ENCODE data around the gene ICAM4.

Gene ICAM4

GRCh38 chr19:10255358-10255757 is 31.4 kb upstream of the ICAM4 start:
- H4K20me1 ChIP-seq (ENCODE audit: insufficient read depth, low read length): no peaks in the 10 kb centered on the region
- TF ChIP-seq EZH2 (optimal IDR thresholded peaks at IDR 0.05; ENCODE audit: low read depth, low read length) (no peak), CTCF (IDR thresholded peaks at IDR 0.05; ENCODE audit: low read length) (no peak), EZH2phosphoT487 (IDR thresholded peaks at IDR 0.05; ENCODE audit: low read length) (no peak)
- no peak overlapping the region for H3K4me2 ChIP-seq (ENCODE audit: low read depth, low read length)

GRCh38 chr19:10256551-10256950 is 30.2 kb upstream of the ICAM4 start:
- Histone ChIP-seq H3F3A (ENCODE audit: insufficient read depth, low read length) (no peaks in the 10 kb centered on the region), H3K79me2 (ENCODE audit: low read length) (peaks cover 32% of the 10 kb centered on the region), H3K4me2 (ENCODE audit: low read depth, low read length) (no peak overlapping the region), H3K9me2 (replicated peaks; ENCODE audit: insufficient read depth, low read length) (no peaks in the 10 kb centered on the region), H3K27ac (ENCODE audit: low read length) (no peak overlapping the region), H3K9me3 (replicated peaks; ENCODE audit: insufficient read depth, low read length) (no peaks in the 10 kb centered on the region), H3K9ac (ENCODE audit: low read length) (no peak overlapping the region), H3K27me3 (replicated peaks; ENCODE audit: insufficient read depth, low read length) (no peaks in the 10 kb centered on the region), H3K4me1 (ENCODE audit: low read length) (0 out of 2 replicates have a peak, but pooled peaks cover 5% of the 10 kb centered on the region), H3K36me3 (replicated peaks; ENCODE audit: insufficient read depth, low read length) (peaks cover 4% of the 10 kb centered on the region), H3K4me3 (ENCODE audit: low read length) (no peak overlapping the region), H2AFZ (ENCODE audit: low read length) (no peak overlapping the region), H4K20me1 (ENCODE audit: insufficient read depth, low read length) (no peaks in the 10 kb centered on the region)
- TF ChIP-seq EZH2phosphoT487 (IDR thresholded peaks at IDR 0.05; ENCODE audit: low read length) (no peak), EZH2 (optimal IDR thresholded peaks at IDR 0.05; ENCODE audit: low read depth, low read length) (no peak), CTCF (IDR thresholded peaks at IDR 0.05; ENCODE audit: low read length) (no peak)
- no peak for DNase-seq

More at GRCh38 chr19:10255358-10255757, 31.4 kb upstream of the ICAM4 start:
- no peak overlapping the region for H3K27ac ChIP-seq (ENCODE audit: low read length)
- no peak overlapping the region for H2AFZ ChIP-seq (ENCODE audit: low read length)
- H3K9me2 ChIP-seq (replicated peaks; ENCODE audit: insufficient read depth, low read length): no peaks in the 10 kb centered on the region
- 0 out of 2 replicates have a peak, but pooled peaks cover 5% of the 10 kb centered on the region for H3F3A ChIP-seq (ENCODE audit: insufficient read depth, low read length)
- H3K9ac ChIP-seq (ENCODE audit: low read length): no peak overlapping the region
- H3K4me3 ChIP-seq (ENCODE audit: low read length): no peak overlapping the region
- H3K36me3 ChIP-seq (replicated peaks; ENCODE audit: insufficient read depth, low read length): peaks cover 4% of the 10 kb centered on the region
- no peaks in the 10 kb centered on the region for H3K9me3 ChIP-seq (replicated peaks; ENCODE audit: insufficient read depth, low read length)
- H3K79me2 ChIP-seq (ENCODE audit: low read length): peaks cover 32% of the 10 kb centered on the region
- H3K27me3 ChIP-seq (replicated peaks; ENCODE audit: insufficient read depth, low read length): no peaks in the 10 kb centered on the region
- 0 out of 2 replicates have a peak, but pooled peaks cover 9% of the 10 kb centered on the region for H3K4me1 ChIP-seq (ENCODE audit: low read length)
- no peak for DNase-seq

- 0 out of 2 replicates have a peak, but pooled peaks cover 5% of the 10 kb centered on the region for H3K4me1 ChIP-seq (ENCODE audit: low read length)
Measured at GRCh38 chr19:10256970-10257615, 29.7 kb upstream of the ICAM4 start.

More at GRCh38 chr19:10256970-10257615, 29.7 kb upstream of the ICAM4 start:
- TF ChIP-seq EZH2 (optimal IDR thresholded peaks at IDR 0.05; ENCODE audit: low read depth, low read length) (no peak), CTCF (IDR thresholded peaks at IDR 0.05; ENCODE audit: low read length) (no peak), EZH2phosphoT487 (IDR thresholded peaks at IDR 0.05; ENCODE audit: low read length) (no peak)
- Histone ChIP-seq H3K36me3 (replicated peaks; ENCODE audit: insufficient read depth, low read length) (peaks cover 4% of the 10 kb centered on the region), H2AFZ (ENCODE audit: low read length) (no peak overlapping the region), H3K27ac (ENCODE audit: low read length) (no peak overlapping the region), H3K27me3 (replicated peaks; ENCODE audit: insufficient read depth, low read length) (no peaks in the 10 kb centered on the region), H3K4me3 (ENCODE audit: low read length) (no peak overlapping the region), H3K9ac (ENCODE audit: low read length) (no peak overlapping the region), H3K79me2 (ENCODE audit: low read length) (peaks cover 30% of the 10 kb centered on the region), H3F3A (ENCODE audit: insufficient read depth, low read length) (no peaks in the 10 kb centered on the region), H4K20me1 (ENCODE audit: insufficient read depth, low read length) (no peaks in the 10 kb centered on the region), H3K9me2 (replicated peaks; ENCODE audit: insufficient read depth, low read length) (no peaks in the 10 kb centered on the region), H3K9me3 (replicated peaks; ENCODE audit: insufficient read depth, low read length) (no peaks in the 10 kb centered on the region), H3K4me2 (ENCODE audit: low read depth, low read length) (no peak overlapping the region)
- DNase-seq: no peak

Data from MM.1S (cell line).